Neuron (in vitro differentiated cells): ENCODE results near the gene EPHA6.
"Not testable (repeated sequence)": the region's sequence is repeated elsewhere in the genome, so short reads cannot be mapped to it uniquely, and the experiment has no call there.

Experiments used
- H2AFZ ChIP-seq: one replicate; pipeline ENCODE4 v1.6.1; 2013; ENCODE audit warnings: low read depth, mild to moderate bottlenecking, inconsistent platforms, low read length, moderate library complexity
- H3K27me3 ChIP-seq: one replicate; pipeline ENCODE4 v1.6.1; 2013; ENCODE audit warnings: low read length; ENCODE audit not compliant: insufficient read depth
- H3K36me3 ChIP-seq: one replicate; pipeline ENCODE4 v1.6.1; 2013; ENCODE audit warnings: low read length; ENCODE audit not compliant: insufficient read depth
- H3K4me1 ChIP-seq: one replicate; pipeline ENCODE4 v1.6.1; 2013; ENCODE audit warnings: low read length; ENCODE audit not compliant: insufficient read depth
- H3K4me3 ChIP-seq: 2 replicates; pipeline ENCODE4 v1.5.1; 2013; ENCODE audit warnings: mild to moderate bottlenecking, low read length, moderate library complexity
- H3K9me3 ChIP-seq: one replicate; pipeline ENCODE4 v1.6.1; 2013; ENCODE audit warnings: low read length

EPHA6 gene

DNA sequence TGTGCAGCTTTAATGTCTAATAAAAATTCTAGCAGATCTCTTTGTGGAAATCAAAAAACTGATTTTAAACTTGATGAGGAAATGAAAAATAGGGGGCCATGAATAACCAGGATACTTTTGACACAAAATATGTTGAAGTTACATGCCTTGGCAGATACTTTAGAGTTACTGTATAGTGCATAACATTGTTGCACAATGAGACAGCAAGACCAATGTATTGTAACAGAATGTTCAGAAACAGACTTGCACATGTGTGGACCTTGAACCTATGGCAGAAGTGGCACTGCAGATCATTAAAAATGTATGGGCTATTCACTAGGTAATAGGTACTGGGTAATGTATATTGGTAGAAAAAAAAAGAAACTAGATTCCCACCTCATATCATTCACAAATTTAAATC is 607.2 kb downstream of the EPHA6 start:
- Histone ChIP-seq H2AFZ (no peak overlapping the region), H3K4me1 (no peaks in the 10 kb centered on the region), H3K9me3 (peaks cover 2% of the 10 kb centered on the region), H3K36me3 (no peaks in the 10 kb centered on the region), H3K4me3 (no peak overlapping the region), H3K27me3 (no peaks in the 10 kb centered on the region)

DNA sequence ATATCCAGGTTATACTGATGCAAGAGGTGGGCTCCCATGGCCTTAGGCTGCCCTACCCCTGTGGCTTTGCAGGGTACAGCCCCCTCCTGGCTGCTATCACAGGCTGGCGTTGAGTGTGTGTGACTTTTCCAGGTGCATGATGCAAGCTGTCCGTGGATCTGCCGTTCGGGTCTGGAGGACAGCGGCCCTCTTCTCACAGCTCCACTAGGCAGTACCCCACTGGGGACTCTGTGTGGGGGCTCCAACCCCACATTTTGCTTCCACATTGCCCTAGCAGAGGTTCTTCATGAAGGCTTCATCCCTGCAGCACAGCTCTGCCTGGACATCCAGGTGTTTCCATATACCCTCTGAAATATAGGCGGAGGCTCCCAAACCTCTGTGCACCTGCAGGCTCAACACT is 610.6 kb downstream of the EPHA6 start:
- Histone ChIP-seq H3K4me1 (no peaks in the 10 kb centered on the region), H3K36me3 (no peaks in the 10 kb centered on the region), H3K4me3 (no peak overlapping the region), H3K27me3 (no peaks in the 10 kb centered on the region), H2AFZ (no peak overlapping the region), H3K9me3 (peaks cover 2% of the 10 kb centered on the region)

DNA sequence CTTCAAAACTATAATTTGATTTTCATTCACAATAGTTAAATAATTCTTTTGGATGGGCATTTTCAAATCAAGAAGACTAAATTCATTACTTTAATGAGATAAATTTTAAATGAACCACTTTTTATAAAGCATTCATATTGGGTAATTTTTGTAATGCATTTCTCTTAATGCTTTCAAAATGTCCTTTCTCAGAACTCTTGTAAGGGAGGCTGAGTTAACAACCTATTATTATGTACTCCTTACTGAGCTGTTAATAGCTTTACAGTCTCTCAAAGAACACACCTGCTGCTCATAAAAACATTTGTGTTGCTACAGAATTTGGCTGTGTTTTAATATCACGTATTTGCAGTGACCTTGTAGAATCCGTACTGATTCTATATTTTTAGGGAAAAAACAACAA is 616.2 kb downstream of the EPHA6 start:
- no peaks in the 10 kb centered on the region for H3K4me1 ChIP-seq
- H3K4me3 ChIP-seq = no peak overlapping the region

DNA sequence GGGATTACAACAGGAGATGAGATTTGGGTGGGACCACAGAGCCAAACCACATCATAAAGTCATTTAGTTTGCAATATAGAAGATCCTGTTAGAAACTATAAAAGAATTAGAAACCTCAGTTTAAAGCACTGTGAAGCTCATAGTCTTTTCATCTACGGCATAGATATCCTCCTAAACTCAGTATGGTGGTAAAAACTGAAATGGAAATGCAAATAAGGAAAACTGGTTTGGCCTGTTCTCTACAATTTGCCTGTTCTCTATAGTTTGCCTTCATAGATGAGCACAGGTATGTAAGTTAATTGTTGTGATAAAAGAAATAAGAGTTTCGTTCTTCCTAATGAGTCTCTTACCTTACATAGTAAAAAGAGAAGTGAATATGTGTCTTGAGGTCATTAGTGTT is 618.5 kb downstream of the EPHA6 start:
- no peaks in the 10 kb centered on the region for H3K9me3 ChIP-seq

More for the DNA sequence above, 616.2 kb downstream of the EPHA6 start:
- no peaks in the 10 kb centered on the region for H3K27me3 ChIP-seq
- no peaks in the 10 kb centered on the region for H3K36me3 ChIP-seq
- no peak overlapping the region for H2AFZ ChIP-seq
- no peaks in the 10 kb centered on the region for H3K9me3 ChIP-seq

DNA sequence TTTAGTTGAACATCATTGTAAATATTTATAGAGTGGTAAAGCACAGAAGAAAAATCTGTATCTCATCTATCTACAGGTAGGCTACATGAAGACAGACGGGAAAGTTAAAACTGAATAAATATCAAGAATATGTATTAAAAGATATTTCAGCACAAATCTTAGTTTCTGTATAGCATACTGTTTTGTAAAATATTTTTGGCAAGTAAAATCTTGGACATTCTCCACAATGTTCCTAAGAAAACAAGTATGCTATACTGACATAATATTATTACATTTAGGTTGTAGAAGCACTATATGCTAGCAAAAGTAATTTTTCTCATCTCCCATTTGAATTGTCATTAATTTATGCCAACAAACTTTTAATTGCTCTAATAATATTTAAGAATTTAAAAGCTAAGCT is 623.7 kb downstream of the EPHA6 start:
- Histone ChIP-seq H3K9me3 (no peaks in the 10 kb centered on the region), H2AFZ (no peak overlapping the region), H3K4me1 (no peaks in the 10 kb centered on the region), H3K27me3 (no peaks in the 10 kb centered on the region), H3K4me3 (no peak overlapping the region), H3K36me3 (no peaks in the 10 kb centered on the region)

More for the DNA sequence above, 618.5 kb downstream of the EPHA6 start:
- Histone ChIP-seq H3K27me3 (no peaks in the 10 kb centered on the region), H3K4me1 (no peaks in the 10 kb centered on the region), H3K36me3 (no peaks in the 10 kb centered on the region), H2AFZ (no peak overlapping the region), H3K4me3 (no peak overlapping the region)

DNA sequence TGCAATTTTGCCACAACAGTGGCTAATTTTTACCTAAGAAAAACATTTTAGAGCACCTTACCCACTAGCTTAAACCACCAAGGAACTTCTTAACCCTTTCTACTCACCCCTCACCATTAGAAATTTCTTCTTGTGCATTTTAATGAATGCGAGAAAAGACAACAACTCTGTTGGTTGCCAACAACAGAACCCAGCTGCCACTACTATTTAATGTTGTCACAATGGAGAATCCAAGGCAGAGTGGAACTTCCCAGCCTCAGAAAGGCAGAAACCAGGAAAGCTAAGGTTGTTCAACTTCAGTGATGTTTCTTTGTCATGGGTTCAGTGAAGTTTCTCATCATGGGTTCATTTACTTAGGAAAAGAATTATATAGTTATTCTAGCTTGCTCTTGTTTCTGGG is 625.0 kb downstream of the EPHA6 start:
- Histone ChIP-seq H3K4me3 (no peak overlapping the region), H2AFZ (no peak overlapping the region), H3K36me3 (no peaks in the 10 kb centered on the region), H3K9me3 (no peaks in the 10 kb centered on the region), H3K4me1 (no peaks in the 10 kb centered on the region), H3K27me3 (no peaks in the 10 kb centered on the region)

DNA sequence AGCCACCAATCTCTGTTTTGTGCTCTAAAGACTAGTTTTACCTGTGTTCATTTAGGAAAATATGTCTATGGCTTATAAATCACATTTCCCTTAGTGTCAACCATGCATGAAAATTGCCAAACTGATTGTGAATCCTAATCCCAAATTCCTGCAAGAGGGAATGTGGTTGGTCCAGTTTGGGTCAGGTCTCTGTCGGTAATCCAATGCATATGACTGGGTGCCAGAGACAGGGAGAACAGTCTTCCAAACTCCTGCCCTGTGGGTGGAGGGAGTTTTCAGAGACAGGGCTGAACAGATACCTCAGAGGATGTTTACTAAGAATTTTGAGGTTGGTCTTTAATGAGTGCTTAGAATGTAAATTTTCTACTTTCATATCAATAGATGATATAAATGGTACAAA is 649.6 kb downstream of the EPHA6 start:
- no peak overlapping the region for H2AFZ ChIP-seq
- H3K4me1 ChIP-seq = no peaks in the 10 kb centered on the region
- no peaks in the 10 kb centered on the region for H3K27me3 ChIP-seq
- H3K9me3 ChIP-seq = no peaks in the 10 kb centered on the region
- H3K36me3 ChIP-seq = no peaks in the 10 kb centered on the region
- no peak overlapping the region for H3K4me3 ChIP-seq

DNA sequence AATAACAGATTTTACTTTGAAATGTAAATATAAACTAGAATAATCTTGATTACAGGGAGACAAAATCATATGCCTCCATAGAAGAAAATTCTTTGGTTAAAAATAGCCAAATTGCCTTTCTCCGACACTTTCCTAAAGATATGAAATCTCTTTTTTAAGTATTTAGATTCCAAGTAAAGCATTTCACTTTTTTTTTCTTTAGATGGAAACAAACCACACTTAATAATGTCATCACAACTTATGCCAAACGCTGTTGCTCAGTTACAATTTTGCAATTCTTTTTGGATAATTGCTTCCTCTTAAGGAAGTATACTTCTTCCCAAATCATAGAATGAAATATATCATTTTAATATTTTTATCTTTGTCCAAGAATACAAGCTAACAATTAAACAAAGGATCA is 656.1 kb downstream of the EPHA6 start:
- Histone ChIP-seq H3K9me3 (no peaks in the 10 kb centered on the region), H2AFZ (no peak overlapping the region), H3K36me3 (no peaks in the 10 kb centered on the region), H3K4me3 (no peak overlapping the region), H3K27me3 (no peaks in the 10 kb centered on the region), H3K4me1 (no peaks in the 10 kb centered on the region)

DNA sequence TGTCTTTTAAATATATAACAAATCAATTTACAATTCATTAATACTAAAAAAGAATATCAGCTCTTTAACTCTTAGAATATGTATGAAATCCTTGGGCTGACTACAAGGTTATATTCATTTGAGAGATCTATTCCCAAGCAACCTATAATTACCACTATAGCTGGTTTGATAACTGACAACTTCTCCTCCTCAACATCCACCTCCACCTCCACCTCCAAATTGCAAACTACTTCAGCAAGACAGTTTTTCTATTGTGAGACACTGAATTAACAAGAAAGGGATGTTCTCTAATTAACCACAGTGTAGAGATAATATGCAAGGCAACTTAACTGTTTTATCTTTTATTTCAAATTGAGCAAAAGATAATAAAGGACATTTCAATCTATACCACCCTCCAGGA is 665.3 kb downstream of the EPHA6 start:
- no peaks in the 10 kb centered on the region for H3K27me3 ChIP-seq
- H2AFZ ChIP-seq = no peak overlapping the region
- H3K9me3 ChIP-seq = no peaks in the 10 kb centered on the region
- no peak overlapping the region for H3K4me3 ChIP-seq
- no peaks in the 10 kb centered on the region for H3K36me3 ChIP-seq
- no peaks in the 10 kb centered on the region for H3K4me1 ChIP-seq

DNA sequence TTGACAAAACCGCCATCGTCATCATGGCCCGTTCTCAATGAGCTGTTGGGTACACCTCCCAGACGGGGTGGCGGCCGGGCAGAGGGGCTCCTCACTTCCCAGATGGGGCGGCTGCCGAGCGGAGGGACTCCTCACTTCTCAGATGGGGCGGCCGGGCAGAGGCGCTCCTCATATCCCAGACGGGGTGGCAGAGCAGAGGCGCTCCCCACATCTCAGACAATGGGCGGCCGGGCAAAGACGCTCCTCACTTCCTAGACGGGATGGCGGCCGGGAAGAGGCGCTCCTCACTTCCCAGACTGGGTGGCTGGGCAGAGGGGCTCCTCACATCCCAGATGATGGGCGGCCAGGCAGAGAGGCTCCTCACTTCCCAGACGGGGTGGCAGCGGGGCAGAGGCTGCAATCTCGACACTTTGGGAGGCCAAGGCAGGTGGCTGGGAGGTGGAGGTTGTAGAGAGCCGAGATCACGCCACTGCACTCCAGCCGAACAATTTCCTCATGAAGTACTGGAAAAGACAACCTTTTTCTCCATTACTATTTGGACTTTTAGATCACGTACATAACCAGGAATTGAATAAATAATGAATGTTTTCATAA is 666.4 kb downstream of the EPHA6 start:
- H3K4me1 ChIP-seq, H3K27me3 ChIP-seq, H3K4me3 ChIP-seq, H3K36me3 ChIP-seq, H3K9me3 ChIP-seq, H2AFZ ChIP-seq: not testable (repeated sequence)

DNA sequence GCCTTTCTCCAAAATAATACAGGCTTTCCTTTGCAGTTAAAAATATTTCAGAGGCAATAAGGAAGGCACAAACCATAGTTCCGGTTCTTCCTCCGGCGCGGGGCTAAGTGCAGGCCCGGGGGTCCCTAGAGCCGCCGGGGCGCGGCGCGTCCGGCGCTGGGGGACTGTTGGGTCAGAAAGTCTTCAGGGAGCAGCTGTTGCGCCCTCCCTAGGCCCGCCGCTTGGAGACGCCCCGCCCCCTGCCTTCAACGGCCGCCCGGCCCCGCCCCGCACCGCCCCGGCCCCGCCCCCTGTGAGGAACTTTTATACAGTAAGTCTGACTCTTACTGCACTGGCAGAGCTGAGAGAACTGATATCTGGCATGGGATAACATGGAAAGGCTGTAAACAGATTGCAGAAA is 667.0 kb downstream of the EPHA6 start:
- no peaks in the 10 kb centered on the region for H3K4me1 ChIP-seq
- H3K36me3 ChIP-seq = no peaks in the 10 kb centered on the region
- no peak overlapping the region for H2AFZ ChIP-seq
- no peaks in the 10 kb centered on the region for H3K27me3 ChIP-seq
- H3K4me3 ChIP-seq = no peak overlapping the region
- no peaks in the 10 kb centered on the region for H3K9me3 ChIP-seq

DNA sequence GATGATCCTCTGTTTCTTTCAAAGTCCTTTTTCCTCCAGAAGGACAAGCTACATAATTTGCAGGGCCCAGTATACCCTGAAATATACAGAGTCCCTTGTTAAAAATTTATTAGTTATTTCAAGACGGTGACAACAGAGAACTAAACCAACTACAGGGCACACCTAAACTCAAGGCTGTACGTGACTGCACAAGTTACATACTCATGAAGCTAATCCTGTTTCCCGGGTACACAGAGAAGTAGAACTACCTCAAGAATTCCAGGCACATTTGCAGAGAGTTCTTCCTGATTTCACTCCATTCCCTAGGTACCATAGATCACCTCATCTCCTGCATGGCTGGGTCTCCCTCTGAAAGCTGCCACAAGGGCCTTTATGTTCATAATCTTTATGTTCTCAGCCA is 670.8 kb downstream of the EPHA6 start:
- Histone ChIP-seq H3K4me3 (no peak overlapping the region), H2AFZ (no peak overlapping the region), H3K4me1 (peaks cover 13% of the 10 kb centered on the region)

DNA sequence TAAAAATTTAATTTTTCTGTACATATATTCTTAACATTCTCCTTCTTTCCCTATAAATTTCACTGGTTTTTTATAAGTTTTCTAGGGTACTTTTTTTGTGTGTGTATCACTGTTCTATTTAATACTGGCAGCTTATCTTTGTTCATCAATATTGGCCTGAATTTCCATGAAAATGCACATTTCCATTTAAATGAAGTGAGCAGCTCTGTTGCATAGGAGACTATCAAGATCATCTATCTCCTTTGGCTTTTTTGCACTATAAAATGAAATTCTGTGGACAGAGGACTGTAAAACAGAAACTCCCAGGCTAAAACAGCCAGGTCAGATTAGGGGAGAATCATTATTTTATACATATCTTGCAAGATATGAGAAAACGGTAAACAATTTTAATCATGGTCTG is 673.2 kb downstream of the EPHA6 start:
- H3K4me1 ChIP-seq = peaks cover 13% of the 10 kb centered on the region
- H3K27me3 ChIP-seq = no peaks in the 10 kb centered on the region
- no peaks in the 10 kb centered on the region for H3K36me3 ChIP-seq
- no peak overlapping the region for H3K4me3 ChIP-seq
- no peaks in the 10 kb centered on the region for H3K9me3 ChIP-seq
- H2AFZ ChIP-seq = no peak overlapping the region

More for the DNA sequence above, 670.8 kb downstream of the EPHA6 start:
- Histone ChIP-seq H3K36me3 (no peaks in the 10 kb centered on the region), H3K27me3 (no peaks in the 10 kb centered on the region), H3K9me3 (no peaks in the 10 kb centered on the region)

DNA sequence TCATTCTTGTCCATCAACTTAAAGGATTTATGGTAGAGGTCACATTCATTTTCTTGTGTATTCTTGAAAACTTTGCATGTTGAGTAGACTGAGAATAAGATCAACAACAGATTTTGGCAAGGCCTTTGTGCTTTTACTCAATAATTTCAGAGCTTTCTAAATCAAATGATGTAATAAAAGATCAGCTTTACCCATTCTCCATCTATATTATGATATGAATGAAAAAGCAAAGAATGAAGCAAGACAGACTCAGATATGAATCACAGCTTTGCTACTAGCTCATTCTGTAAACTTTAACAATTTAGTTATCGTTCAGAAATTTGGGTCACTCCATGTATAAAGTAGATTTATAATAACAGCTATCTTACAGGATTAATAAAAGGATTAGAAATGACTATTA is 674.3 kb downstream of the EPHA6 start:
- H3K4me1 ChIP-seq = peaks cover 13% of the 10 kb centered on the region
- no peak overlapping the region for H3K4me3 ChIP-seq
- H3K36me3 ChIP-seq = no peaks in the 10 kb centered on the region
- H2AFZ ChIP-seq = no peak overlapping the region
- no peaks in the 10 kb centered on the region for H3K9me3 ChIP-seq
- H3K27me3 ChIP-seq = no peaks in the 10 kb centered on the region
